Trophoblast cell (in vitro differentiated cells and primary cell): ENCODE measurements around the gene NR1D1.

Experiments used
- DNase-seq, 2 donors: peaks; one replicate each; pipeline ENCODE4 v3.0.0-alpha.2; 2016
- H2AFZ ChIP-seq: 2 replicates; pipeline ENCODE4 v1.6.1; 2013; ENCODE audit warnings: low read length, moderate library complexity, mild to moderate bottlenecking; ENCODE audit not compliant: insufficient read depth, poor library complexity
- H2AK5ac ChIP-seq: 2 replicates; pipeline ENCODE4 v1.6.1; 2013; ENCODE audit warnings: mild to moderate bottlenecking, low read length
- H2BK120ac ChIP-seq: 2 replicates; pipeline ENCODE4 v1.6.1; 2013; ENCODE audit warnings: low read length, mild to moderate bottlenecking, moderate library complexity; ENCODE audit not compliant: insufficient read depth, poor library complexity
- H2BK12ac ChIP-seq: 2 replicates; pipeline ENCODE4 v1.6.1; 2013; ENCODE audit warnings: mild to moderate bottlenecking, low read length, moderate library complexity
- H2BK5ac ChIP-seq: 2 replicates; pipeline ENCODE4 v1.6.1; 2013; ENCODE audit warnings: low read length, low read depth, moderate library complexity, mild to moderate bottlenecking; ENCODE audit not compliant: poor library complexity
- H3K14ac ChIP-seq: 2 replicates; pipeline ENCODE4 v1.6.1; 2013; ENCODE audit warnings: mild to moderate bottlenecking, low read length
- H3K18ac ChIP-seq: 2 replicates; pipeline ENCODE4 v1.6.1; 2013; ENCODE audit warnings: mild to moderate bottlenecking, low read length
- H3K23ac ChIP-seq: 2 replicates; pipeline ENCODE4 v1.6.1; 2013; ENCODE audit warnings: low read length
- H3K27ac ChIP-seq: 2 replicates; pipeline ENCODE4 v1.5.1; 2013; ENCODE audit warnings: low read depth, mild to moderate bottlenecking, inconsistent platforms, low read length, moderate library complexity
- H3K27me3 ChIP-seq: 2 replicates; pipeline ENCODE4 v1.6.1; 2013; ENCODE audit warnings: inconsistent platforms, mild to moderate bottlenecking, low read length, moderate library complexity; ENCODE audit not compliant: insufficient read depth
- H3K36me3 ChIP-seq, 2 experiments: 1 replicate in 1 of 2; 2 replicates in 1 of 2; pipeline ENCODE4 v1.6.1; 2013; ENCODE audit warnings: low read length in 2 of 2, mild to moderate bottlenecking in 2 of 2, moderate library complexity in 1 of 2; ENCODE audit not compliant: insufficient read depth in 2 of 2, control insufficient read depth in 1 of 2
- H3K4ac ChIP-seq: 2 replicates; pipeline ENCODE4 v1.6.1; 2013; ENCODE audit warnings: low read depth, mild to moderate bottlenecking, low read length, moderate library complexity
- H3K4me1 ChIP-seq, 2 experiments: 1 replicate in 1 of 2; 2 replicates in 1 of 2; pipeline ENCODE4 v1.6.1; 2013; ENCODE audit warnings: low read length in 2 of 2, mild to moderate bottlenecking in 2 of 2, moderate library complexity in 1 of 2; ENCODE audit not compliant: insufficient read depth in 2 of 2, control insufficient read depth in 1 of 2
- H3K4me2 ChIP-seq: 2 replicates; pipeline ENCODE4 v1.6.1; 2013; ENCODE audit warnings: inconsistent platforms, mild to moderate bottlenecking, low read length, moderate library complexity
- H3K4me3 ChIP-seq: 2 replicates; pipeline ENCODE4 v1.5.1; 2013; ENCODE audit warnings: mild to moderate bottlenecking, low read depth, low read length, inconsistent platforms
- H3K79me1 ChIP-seq: one replicate; pipeline ENCODE4 v1.6.1; 2013; ENCODE audit warnings: low read length
- H3K79me2 ChIP-seq: 2 replicates; pipeline ENCODE4 v1.6.1; 2013; ENCODE audit warnings: low read length, mild to moderate bottlenecking; ENCODE audit not compliant: control insufficient read depth, insufficient read depth, poor library complexity
- H3K9ac ChIP-seq: 2 replicates; pipeline ENCODE4 v1.6.1; 2013; ENCODE audit warnings: mild to moderate bottlenecking, low read length
- H3K9me3 ChIP-seq: 2 replicates; pipeline ENCODE4 v1.6.1; 2013; ENCODE audit warnings: low read depth, mild to moderate bottlenecking, control low read depth, inconsistent platforms, low read length; ENCODE audit not compliant: insufficient read depth
- H4K12ac ChIP-seq: 2 replicates; pipeline ENCODE4 v1.6.1; 2013; ENCODE audit warnings: low read depth, mild to moderate bottlenecking, low read length, moderate library complexity
- H4K8ac ChIP-seq: 2 replicates; pipeline ENCODE4 v1.6.1; 2013; ENCODE audit warnings: low read depth, mild to moderate bottlenecking, low read length, moderate library complexity
- H4K91ac ChIP-seq: one replicate; pipeline ENCODE4 v1.6.1; 2013; ENCODE audit warnings: low read depth, mild to moderate bottlenecking, low read length, moderate library complexity
- WGBS: extraction: QIAGEN DNeasy Blood & Tissue Kit; methylation state at CpG from one replicate; pipeline ENCODE4 v1.1.7; 2013; ENCODE audit warnings: missing lambda C conversion rate; ENCODE audit not compliant: insufficient read length, insufficient coverage; ENCODE audit errors: extremely low coverage; 5-methylcytosine and 5-hydroxymethylcytosine counted together

Gene NR1D1

GRCh38 chr17:40110026-40110845, 9.8 kb upstream of the NR1D1 start:
- Histone ChIP-seq H2AK5ac (no peak overlapping the region), H2BK12ac (peak overlapping the region; percentile 3), H3K4me3 (no peak overlapping the region), H3K4ac (no peak overlapping the region), H4K8ac (no peak overlapping the region), H3K23ac (no peak overlapping the region), H3K36me3 (no peaks in the 10 kb centered on the region), H3K4me1 (peaks cover 27 to 37% of the 10 kb centered on the region in 2 experiments), H3K9ac (no peak overlapping the region), H2BK5ac (no peak overlapping the region), H3K79me2 (no peaks in the 10 kb centered on the region), H3K27ac (no peak overlapping the region), H3K4me2 (no peak overlapping the region), H3K9me3 (peaks cover 1% of the 10 kb centered on the region), H3K14ac (no peak overlapping the region), H4K12ac (no peak overlapping the region), H2BK120ac (no peak overlapping the region), H3K27me3 (no peaks in the 10 kb centered on the region), H2AFZ (no peak overlapping the region), H3K79me1 (peaks cover 21% of the 10 kb centered on the region), H4K91ac (no peak overlapping the region), H3K18ac (no peak overlapping the region)
- DNase-seq = no peak
- WGBS = no CpG with 5 or more reads among the region's 3 CpGs

- H3K79me1 ChIP-seq = peaks cover 19% of the 10 kb centered on the region
- H4K8ac ChIP-seq = no peak overlapping the region
- no peak overlapping the region for H2BK12ac ChIP-seq
- no peaks in the 10 kb centered on the region for H3K79me2 ChIP-seq
- no peak overlapping the region for H2BK120ac ChIP-seq
- no peak overlapping the region for H3K4me3 ChIP-seq
- WGBS = no CpG with 5 or more reads among the region's 9 CpGs
- H3K18ac ChIP-seq = no peak overlapping the region
- H3K14ac ChIP-seq = no peak overlapping the region
- H4K12ac ChIP-seq = no peak overlapping the region
- no peaks in the 10 kb centered on the region for H3K9me3 ChIP-seq
- H2AFZ ChIP-seq = no peak overlapping the region
- no peaks in the 10 kb centered on the region for H3K36me3 ChIP-seq
- H2BK5ac ChIP-seq = no peak overlapping the region
- no peak overlapping the region for H3K9ac ChIP-seq
- no peak overlapping the region for H3K23ac ChIP-seq
- no peak overlapping the region for H2AK5ac ChIP-seq
- H3K4me1 ChIP-seq = peaks cover 21 to 33% of the 10 kb centered on the region in 2 experiments
- no peak overlapping the region for H3K4ac ChIP-seq
- no peak overlapping the region for H3K4me2 ChIP-seq
- peak overlapping the region; percentile 29 for H4K91ac ChIP-seq
- no peak for DNase-seq
- no peaks in the 10 kb centered on the region for H3K27me3 ChIP-seq
- H3K27ac ChIP-seq = no peak overlapping the region
Observed at GRCh38 chr17:40108970-40109824, 8.8 kb upstream of the NR1D1 start.

GRCh38 chr17:40107522-40108174, 7.3 kb upstream of the NR1D1 start:
- Histone ChIP-seq H4K12ac (peak overlapping the region; percentile 19), H3K9me3 (peaks cover 2% of the 10 kb centered on the region), H3K79me1 (peaks cover 10% of the 10 kb centered on the region), H4K91ac (peak overlapping the region; percentile 49), H2AFZ (peak overlapping the region; percentile 43), H3K4me3 (no peak overlapping the region), H3K23ac (no peak overlapping the region), H2BK5ac (no peak overlapping the region), H3K4ac (no peak overlapping the region), H2BK12ac (peak overlapping the region; percentile 68), H3K18ac (no peak overlapping the region), H4K8ac (peak overlapping the region; percentile 78), H3K36me3 (no peaks in the 10 kb centered on the region), H3K4me1 (peaks cover 18 to 29% of the 10 kb centered on the region in 2 experiments), H3K14ac (peak overlapping the region; percentile 44), H3K9ac (no peak overlapping the region), H3K4me2 (peak overlapping the region; percentile 27), H3K27me3 (no peaks in the 10 kb centered on the region), H2BK120ac (peak overlapping the region; percentile 49), H2AK5ac (peak overlapping the region; percentile 32), H3K27ac (no peak overlapping the region), H3K79me2 (no peaks in the 10 kb centered on the region)
- no CpG with 5 or more reads among the region's 5 CpGs for WGBS
- DNase-seq = no peak

- no peak for DNase-seq
- H3K14ac ChIP-seq = no peak overlapping the region
- H3K9ac ChIP-seq = no peak overlapping the region
- H3K27ac ChIP-seq = no peak overlapping the region
- WGBS = no CpG with 5 or more reads among the region's 20 CpGs
- H2BK12ac ChIP-seq = no peak overlapping the region
- no peaks in the 10 kb centered on the region for H3K27me3 ChIP-seq
- H3K18ac ChIP-seq = no peak overlapping the region
- H4K12ac ChIP-seq = no peak overlapping the region
- H3K79me2 ChIP-seq = no peaks in the 10 kb centered on the region
- H3K4me1 ChIP-seq = peaks cover 18 to 24% of the 10 kb centered on the region in 2 experiments
- no peak overlapping the region for H2BK120ac ChIP-seq
- H4K91ac ChIP-seq = no peak overlapping the region
- H3K4me3 ChIP-seq = no peak overlapping the region
- H3K4me2 ChIP-seq = no peak overlapping the region
- no peak overlapping the region for H2AFZ ChIP-seq
- H2AK5ac ChIP-seq = no peak overlapping the region
- H3K36me3 ChIP-seq = no peaks in the 10 kb centered on the region
- peaks cover 2% of the 10 kb centered on the region for H3K9me3 ChIP-seq
- H3K23ac ChIP-seq = no peak overlapping the region
- no peak overlapping the region for H3K4ac ChIP-seq
- peaks cover 10% of the 10 kb centered on the region for H3K79me1 ChIP-seq
- H2BK5ac ChIP-seq = no peak overlapping the region
- H4K8ac ChIP-seq = no peak overlapping the region
Observed at GRCh38 chr17:40106760-40107521, 6.6 kb upstream of the NR1D1 start.
